ENCODE data around the gene PABPC3.

- TF ChIP-seq CTCF (conservative IDR thresholded peaks at IDR 0.05 in 1 of 2, IDR thresholded peaks at IDR 0.05 in 1 of 2; ENCODE audit: low read depth in 1 of 2, low read length in 2 of 2) (no peak), EZH2 (IDR thresholded peaks at IDR 0.05; ENCODE audit: low read length, missing control alignments) (no peak)
These were observed 52.5 kb downstream of the PABPC3 start for GRCh38 chr13:25148402-25148771.

Data from fibroblast of lung (primary cell).